Kidney (tissue), 14 donors: ENCODE data around the gene CPTP. TPM values are rescaled to one million over a fixed set of nuclear protein-coding genes. Genes with fewer than 3 reads are reported as not detected.

Source experiments
- DNase-seq, 5 donors: peaks; one replicate each; pipeline ENCODE4 v3.0.0-alpha.2; 2013 to 2020
- FAIRE-seq: peaks from 2 replicates; lab custom pipeline; 2012; peaks lifted over from hg19 to GRCh38; lab: Jason Lieb, UNC
- H3K27ac ChIP-seq, 2 donors: one replicate each; pipeline ENCODE4 v1.7.0; 2013; ENCODE audit warnings: low read depth in 2 of 2, low read length in 2 of 2, inconsistent platforms in 1 of 2
- H3K27me3 ChIP-seq: one replicate; pipeline ENCODE4 v1.7.1; 2013; ENCODE audit warnings: low read length, inconsistent platforms; ENCODE audit not compliant: control insufficient read depth, insufficient read depth
- H3K36me3 ChIP-seq, 3 donors: one replicate each; pipeline versions ENCODE4 v1.7.0 to v1.7.1; 2013; ENCODE audit warnings: low read length in 3 of 3, control low read depth in 1 of 3, inconsistent platforms in 1 of 3; ENCODE audit not compliant: insufficient read depth in 3 of 3, control insufficient read depth in 2 of 3
- H3K4me1 ChIP-seq, 3 donors: one replicate each; pipeline versions ENCODE4 v1.7.0 to v1.7.1; 2013; ENCODE audit warnings: low read length in 3 of 3, inconsistent platforms in 1 of 3, low read depth in 1 of 3; ENCODE audit not compliant: control insufficient read depth in 2 of 3, insufficient read depth in 2 of 3
- H3K4me3 ChIP-seq, 3 donors: one replicate each; pipeline versions ENCODE4 v1.7.0 to v1.8.1; 2013; ENCODE audit warnings: low read length in 3 of 3, control low read depth in 1 of 3, inconsistent platforms in 1 of 3
- H3K9ac ChIP-seq, 3 donors: one replicate each; pipeline versions ENCODE4 v1.7.0 to v1.7.1; 2013; ENCODE audit warnings: low read length in 3 of 3, control low read depth in 1 of 3, inconsistent platforms in 1 of 3
- H3K9me3 ChIP-seq, 3 donors: one replicate each; pipeline versions ENCODE4 v1.7.0 to v1.7.1; 2013; ENCODE audit warnings: low read length in 3 of 3, control low read depth in 1 of 3, inconsistent platforms in 1 of 3; ENCODE audit not compliant: control insufficient read depth in 2 of 3, insufficient read depth in 1 of 3
- intact Hi-C: fragments of 100-400 bp; cut with DNase I; formaldehyde crosslinking; loops from one replicate; pipeline ENCODE4 v1.11.1; 2022
- polyA plus RNA-seq: library from polyadenylated mRNA; stranded (reverse); fragments of 350-450 nt; fragmentation: Illumina TruSeq; extraction: RNeasy Lipid Tissue Mini Kit (QIAGEN cat#74804); gene quantifications from one replicate; pipeline ENCODE4 v1.2.3, GENCODE V29; 2014; ENCODE audit warnings: low read depth, low replicate concordance; ENCODE audit not compliant: insufficient read depth
- total RNA-seq: library from RNA; stranded (reverse); fragmentation: NEBNext Ultra II Directional; extraction: Animal tissue kit (Norgen Biotek cat#: 25700); gene quantifications from one replicate; pipeline ENCODE4 v1.2.1, GENCODE V29; 2021
- TF ChIP-seq, protein P1 (sequence below): IDR thresholded peaks from 3 replicates; pipeline ENCODE4 v1.5.1; 2012; ENCODE audit warnings: mild to moderate bottlenecking, moderate library complexity, borderline replicate concordance; ENCODE audit not compliant: insufficient read depth; ENCODE audit errors: extremely low read depth
- donor health status: control.
- donor health status: control.
- donor health status: control.
- donor health status: control.
- donor health status: control.
- donor health status: DM: yes; HTN: yes; CAD: no.
- donor health status: Normal renal cell carcinoma (clear cell type).

CPTP gene
- total and polyA plus RNA-seq, 2 donors from 2014 or later = 21.9 to 51.5 TPM

GRCh38 chr1:1313500-1314236 is 10.9 kb upstream of the CPTP start:
- no peak for FAIRE-seq
- Histone ChIP-seq H3K36me3 (peaks cover 0 to 15% (median 11%) of the 10 kb centered on the region in 3 donors), H3K4me1 (peaks cover 0 to 6% (median 0%) of the 10 kb centered on the region in 3 donors)

DNA sequence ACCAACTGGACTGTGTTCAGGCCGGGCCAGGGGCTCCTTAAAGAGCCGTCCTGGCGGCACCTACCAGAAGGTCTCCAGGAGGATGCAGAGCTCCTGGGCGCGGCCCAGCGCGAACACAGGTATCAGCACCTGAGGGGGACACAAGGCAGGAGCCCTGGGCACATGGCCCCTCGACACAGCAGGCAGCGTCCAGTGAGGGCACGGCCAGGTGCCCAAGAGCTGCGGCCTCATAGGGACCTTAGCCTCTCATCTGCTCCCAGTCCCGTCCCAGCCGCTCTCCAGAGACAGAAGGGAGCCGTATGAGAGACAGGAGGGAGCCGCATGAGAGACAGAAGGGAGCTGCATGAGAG is 10.4 kb upstream of the CPTP start:
- TF ChIP-seq, protein P1, sequence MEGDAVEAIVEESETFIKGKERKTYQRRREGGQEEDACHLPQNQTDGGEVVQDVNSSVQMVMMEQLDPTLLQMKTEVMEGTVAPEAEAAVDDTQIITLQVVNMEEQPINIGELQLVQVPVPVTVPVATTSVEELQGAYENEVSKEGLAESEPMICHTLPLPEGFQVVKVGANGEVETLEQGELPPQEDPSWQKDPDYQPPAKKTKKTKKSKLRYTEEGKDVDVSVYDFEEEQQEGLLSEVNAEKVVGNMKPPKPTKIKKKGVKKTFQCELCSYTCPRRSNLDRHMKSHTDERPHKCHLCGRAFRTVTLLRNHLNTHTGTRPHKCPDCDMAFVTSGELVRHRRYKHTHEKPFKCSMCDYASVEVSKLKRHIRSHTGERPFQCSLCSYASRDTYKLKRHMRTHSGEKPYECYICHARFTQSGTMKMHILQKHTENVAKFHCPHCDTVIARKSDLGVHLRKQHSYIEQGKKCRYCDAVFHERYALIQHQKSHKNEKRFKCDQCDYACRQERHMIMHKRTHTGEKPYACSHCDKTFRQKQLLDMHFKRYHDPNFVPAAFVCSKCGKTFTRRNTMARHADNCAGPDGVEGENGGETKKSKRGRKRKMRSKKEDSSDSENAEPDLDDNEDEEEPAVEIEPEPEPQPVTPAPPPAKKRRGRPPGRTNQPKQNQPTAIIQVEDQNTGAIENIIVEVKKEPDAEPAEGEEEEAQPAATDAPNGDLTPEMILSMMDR = no peak
- Histone ChIP-seq H3K36me3 (peaks cover 0 to 15% (median 11%) of the 10 kb centered on the region in 3 donors), H3K4me1 (peaks cover 0 to 6% (median 0%) of the 10 kb centered on the region in 3 donors), H3K9me3 (no peaks in the 10 kb centered on the region), H3K27me3 (no peaks in the 10 kb centered on the region), H3K27ac (no peak overlapping the region), H3K4me3 (no peak overlapping the region), H3K9ac (no peak overlapping the region)
- intact Hi-C loops = no loop called here
- no peak for DNase-seq
- no peak for FAIRE-seq

More at GRCh38 chr1:1313500-1314236, 10.9 kb upstream of the CPTP start:
- H3K4me3 ChIP-seq = no peak overlapping the region
- no peaks in the 10 kb centered on the region for H3K27me3 ChIP-seq
- DNase-seq = no peak
- H3K9me3 ChIP-seq = no peaks in the 10 kb centered on the region
- H3K9ac ChIP-seq = no peak overlapping the region
- H3K27ac ChIP-seq = no peak overlapping the region
- intact Hi-C loops = no loop called here
- TF ChIP-seq, protein P1 = no peak

DNA sequence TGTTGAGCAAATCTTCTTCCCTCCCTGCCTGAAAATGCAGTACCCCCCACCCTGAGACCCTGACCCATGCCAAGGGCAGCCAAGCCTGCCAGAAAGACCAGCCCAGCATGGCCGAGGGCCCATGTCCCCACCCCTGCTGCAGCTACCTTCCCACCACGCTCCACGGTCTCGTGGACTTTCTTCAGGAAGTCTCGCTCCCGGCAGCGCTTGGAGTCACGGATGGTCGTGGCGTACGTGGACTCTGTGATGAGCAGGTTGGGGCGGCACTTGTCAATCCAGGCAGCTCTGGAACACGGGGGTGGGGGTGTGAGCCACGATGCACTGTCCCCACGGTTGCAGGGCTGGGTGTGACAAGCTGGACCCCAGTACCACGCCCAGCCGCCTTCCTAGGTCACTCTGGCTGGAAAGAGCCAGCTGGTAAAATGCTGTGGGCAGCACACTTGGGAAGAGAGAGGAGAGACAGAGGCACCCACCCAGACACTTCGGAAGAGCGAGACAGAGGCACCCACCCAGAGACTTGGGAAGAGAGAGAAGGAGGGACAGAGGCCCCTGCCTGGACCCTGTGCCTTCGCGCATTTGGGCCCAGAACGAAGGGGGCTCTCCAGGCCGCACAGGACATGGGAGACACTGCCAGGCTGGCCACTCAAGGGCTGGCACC is 9.8 kb upstream of the CPTP start:
- TF ChIP-seq, protein P1 = no peak
- H3K27ac ChIP-seq = no peak overlapping the region

More for the DNA sequence above, 9.8 kb upstream of the CPTP start:
- peaks cover 0 to 15% (median 11%) of the 10 kb centered on the region in 3 donors for H3K36me3 ChIP-seq
- H3K4me1 ChIP-seq = no peaks in the 10 kb centered on the region
- no peak overlapping the region for H3K9ac ChIP-seq
- no peak for DNase-seq
- H3K27me3 ChIP-seq = no peaks in the 10 kb centered on the region
- H3K9me3 ChIP-seq = no peaks in the 10 kb centered on the region
- intact Hi-C loops = no loop called here
- H3K4me3 ChIP-seq = no peak overlapping the region
- FAIRE-seq = no peak
